Uterus (tissue), 4 donors: ENCODE measurements around the gene C2orf78. TPM values are rescaled to one million over a fixed set of nuclear protein-coding genes. Genes with fewer than 3 reads are reported as not detected.

Experiments
- DNase-seq, 2 donors: peaks; one replicate each; pipeline ENCODE4 v3.0.0-alpha.2; 2019 to 2020
- H3K27ac ChIP-seq, 2 donors: fragments of 200-600 bp; sonication (generic); 1 replicate in 1 of 2; 2 replicates in 1 of 2; pipeline ENCODE4 v1.5.1; 2016 to 2018
- H3K27me3 ChIP-seq, 2 donors: fragments of 200-600 bp; sonication (generic); one replicate each; pipeline ENCODE4 v1.5.1; 2018 to 2019; ENCODE audit warnings: control low read depth in 1 of 2
- H3K36me3 ChIP-seq, 2 donors: fragments of 200-600 bp; sonication (generic); one replicate each; pipeline ENCODE4 v1.5.1; 2019; ENCODE audit warnings: control low read depth in 1 of 2
- H3K4me1 ChIP-seq, 2 donors: fragments of 200-600 bp; sonication (generic); one replicate each; pipeline ENCODE4 v1.5.1; 2018 to 2019; ENCODE audit warnings: control low read depth in 1 of 2
- H3K4me3 ChIP-seq, 2 donors: fragments of 200-600 bp; sonication (generic); 1 replicate in 1 of 2; 2 replicates in 1 of 2; pipeline ENCODE4 v1.5.1; 2018 to 2019; ENCODE audit warnings: mild to moderate bottlenecking in 1 of 2
- H3K9me3 ChIP-seq, 2 donors: fragments of 200-600 bp; sonication (generic); one replicate each; pipeline ENCODE4 v1.5.1; 2019; ENCODE audit warnings: control low read depth in 1 of 2
- CTCF ChIP-seq, 4 experiments: fragments of 200-600 bp in 2 of 4; fragments of 450-650 bp in 2 of 4; sonication (generic) in 2 of 4; IDR thresholded peaks; one replicate each; pipeline ENCODE4 v1.5.1; 2016 to 2019; ENCODE audit warnings: antibody characterized with exemption in 4 of 4, mild to moderate bottlenecking in 2 of 4, moderate library complexity in 1 of 4
- POLR2A ChIP-seq, 2 donors: fragments of 450-650 bp; IDR thresholded peaks; one replicate each; pipeline ENCODE4 v1.6.1; 2016; ENCODE audit warnings: antibody characterized with exemption in 2 of 2, mild to moderate bottlenecking in 1 of 2, moderate library complexity in 1 of 2
- intact Hi-C: fragments of 100-400 bp; cut with DNase I; formaldehyde crosslinking; loops from one replicate; pipeline ENCODE4 v1.15.1; 2023; ENCODE audit warnings: low total_unique reads
- total RNA-seq, 4 donors: library from RNA; depleted of rRNA in 3 of 4; stranded (reverse); fragments of >200 nt in 3 of 4; gene quantifications; one replicate each; pipeline versions ENCODE4 v1.1.0 to v1.2.4, GENCODE V29; 2014 to 2023
- donor health status: DM: yes; HTN: yes; CAD: no.

The C2orf78 gene
- total RNA-seq, 4 donors from 2014 or later: not detected

DNA sequence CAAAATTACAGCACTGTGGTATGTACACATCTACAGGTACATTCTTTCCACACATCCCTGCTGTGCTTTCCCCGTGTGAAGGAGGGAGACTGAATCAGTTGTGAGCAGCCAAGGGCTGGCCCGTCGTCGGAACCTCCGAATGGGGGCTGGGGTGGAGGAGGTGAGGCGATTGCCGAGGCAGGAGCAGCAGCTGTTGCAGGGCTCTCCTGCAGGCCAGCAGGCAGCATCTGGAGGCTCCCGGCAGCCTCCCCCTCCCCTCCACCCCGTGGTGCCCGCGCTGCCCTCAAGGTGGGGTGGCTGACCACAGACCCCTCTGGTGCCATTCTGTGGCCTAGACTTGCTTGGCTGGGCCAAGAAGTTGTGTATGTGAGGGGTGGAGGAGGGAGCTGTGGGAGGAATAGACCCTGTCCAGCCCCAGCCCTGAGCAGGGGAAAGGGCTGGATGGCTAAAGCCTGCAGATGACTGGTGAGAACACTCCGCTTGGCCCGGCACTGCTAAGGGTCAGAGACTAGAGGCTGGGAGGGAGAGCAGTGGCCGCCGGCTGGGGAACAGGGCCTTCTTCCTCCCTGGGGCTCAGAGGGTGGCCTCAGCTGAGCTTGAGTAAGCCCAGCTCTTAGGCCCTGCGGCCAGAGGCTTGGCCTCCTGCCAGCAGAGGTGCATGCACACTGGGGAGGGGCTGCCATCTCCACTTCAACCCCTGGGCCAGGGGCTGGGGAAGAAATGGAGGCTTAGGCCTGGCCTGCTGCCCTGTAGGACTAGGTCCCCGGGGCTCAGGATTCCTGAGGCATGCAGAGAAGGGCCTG is 52.4 kb downstream of the C2orf78 start:
- peaks cover 6 to 14% of the 10 kb centered on the region in 2 donors for H3K4me1 ChIP-seq
- H3K27me3 ChIP-seq: no peaks in the 10 kb centered on the region
- no peaks in the 10 kb centered on the region for H3K9me3 ChIP-seq
- DNase-seq: no peak
- H3K4me3 ChIP-seq: no peak overlapping the region
- H3K36me3 ChIP-seq: no peaks in the 10 kb centered on the region
- H3K27ac ChIP-seq: peak overlapping the region; percentile 70 to 90
- TF ChIP-seq POLR2A (IDR thresholded peaks at IDR 0.05) (no peak), CTCF (IDR thresholded peaks at IDR 0.05) (no peak)
- intact Hi-C loops: no loop called here

DNA sequence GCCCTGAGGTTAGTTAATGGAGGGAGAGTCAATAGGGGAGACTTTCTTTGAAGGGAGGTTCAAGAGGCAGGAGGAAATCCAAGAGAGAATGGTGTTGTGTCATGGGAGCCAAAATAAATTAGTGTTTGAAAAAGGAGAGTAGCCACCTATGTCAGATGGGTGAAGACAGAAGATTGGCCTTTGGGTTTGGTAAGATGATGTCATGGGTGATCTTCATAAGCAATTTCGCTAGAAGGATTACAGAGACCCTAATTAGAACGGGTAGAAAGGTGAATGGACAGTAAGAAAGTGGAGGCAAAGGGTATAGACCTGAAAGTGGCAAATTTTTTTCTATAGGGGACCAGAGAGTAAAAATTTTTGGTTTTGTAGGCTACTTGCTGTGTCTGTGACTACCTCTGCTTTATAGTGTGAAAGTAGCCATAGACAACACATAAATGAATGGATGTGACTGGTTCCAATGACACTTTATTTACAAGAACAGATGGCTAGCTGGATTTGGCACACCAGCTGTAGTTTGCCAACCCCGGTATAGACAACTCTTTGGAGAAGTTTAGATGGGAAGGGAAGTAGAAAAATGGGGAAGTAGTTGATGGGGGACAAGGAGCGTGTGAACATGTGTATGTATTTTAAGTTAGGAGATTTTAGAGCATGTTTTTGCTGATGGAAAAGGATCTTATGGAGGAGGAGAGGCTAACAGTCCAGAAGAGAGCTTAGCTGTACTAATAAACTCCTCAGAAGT is 54.0 kb downstream of the C2orf78 start:
- no peak for TF ChIP-seq CTCF (IDR thresholded peaks at IDR 0.05)
- no peak for TF ChIP-seq POLR2A (IDR thresholded peaks at IDR 0.05)
- intact Hi-C loops: no loop called here
- no peaks in the 10 kb centered on the region for H3K36me3 ChIP-seq
- H3K27ac ChIP-seq: peak overlapping the region; percentile 81 to 90
- H3K9me3 ChIP-seq: no peaks in the 10 kb centered on the region
- H3K4me1 ChIP-seq: peaks cover 6 to 9% of the 10 kb centered on the region in 2 donors
- H3K4me3 ChIP-seq: no peak overlapping the region
- no peak for DNase-seq
- no peaks in the 10 kb centered on the region for H3K27me3 ChIP-seq

GRCh38 chr2:73838889-73839534 is 55.0 kb downstream of the C2orf78 start:
- no peak overlapping the region for H3K4me3 ChIP-seq
- H3K27me3 ChIP-seq: no peaks in the 10 kb centered on the region
- H3K4me1 ChIP-seq: peaks cover 6 to 9% of the 10 kb centered on the region in 2 donors
- peak overlapping the region; percentile 81 to 90 for H3K27ac ChIP-seq
- no peaks in the 10 kb centered on the region for H3K36me3 ChIP-seq
- intact Hi-C loops: no loop called here
- peak in 1 of 2 donors; percentile 41 for DNase-seq
- H3K9me3 ChIP-seq: no peaks in the 10 kb centered on the region
- TF ChIP-seq POLR2A (IDR thresholded peaks at IDR 0.05) (no peak), CTCF (IDR thresholded peaks at IDR 0.05) (no peak)

DNA sequence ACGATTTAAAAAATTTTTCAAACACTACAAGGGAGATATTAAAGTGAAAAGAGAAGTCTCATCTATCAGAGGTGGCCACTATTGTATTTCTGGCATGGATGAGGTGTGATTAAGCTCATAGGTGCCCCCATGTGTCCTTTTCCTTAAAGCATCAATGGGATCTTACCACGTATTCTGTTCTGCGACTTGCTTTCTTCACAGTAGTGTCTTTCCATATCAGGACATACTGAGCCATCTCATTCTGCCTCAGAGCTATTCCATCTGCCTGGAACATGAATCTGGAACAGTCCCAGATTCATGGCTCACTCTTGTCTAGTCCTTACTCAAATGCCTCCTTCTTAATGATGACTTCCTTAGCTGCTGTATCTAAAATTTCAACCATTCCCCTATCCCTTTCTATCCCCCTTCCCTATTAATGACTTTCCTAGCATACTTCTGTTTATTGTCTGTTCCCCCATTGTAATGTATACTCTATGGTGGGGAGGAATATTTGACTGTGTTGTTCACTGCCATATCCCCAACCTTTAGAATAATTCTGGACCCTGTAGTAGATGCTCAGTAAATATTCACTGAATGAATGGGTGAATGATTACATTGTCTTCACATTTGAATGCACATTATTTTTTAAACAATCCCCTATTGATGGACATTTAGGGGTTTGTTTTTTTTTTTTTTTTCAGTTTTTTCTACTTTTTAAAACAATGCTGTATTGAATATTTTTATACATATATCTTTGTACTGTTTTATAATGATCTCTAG is 55.8 kb downstream of the C2orf78 start:
- no peaks in the 10 kb centered on the region for H3K36me3 ChIP-seq
- H3K27me3 ChIP-seq: no peaks in the 10 kb centered on the region
- H3K4me1 ChIP-seq: peaks cover 6 to 9% of the 10 kb centered on the region in 2 donors
- TF ChIP-seq POLR2A (IDR thresholded peaks at IDR 0.05) (no peak), CTCF (IDR thresholded peaks at IDR 0.05) (no peak)
- intact Hi-C loops: no loop called here
- no peaks in the 10 kb centered on the region for H3K9me3 ChIP-seq
- no peak overlapping the region for H3K4me3 ChIP-seq
- no peak for DNase-seq
- H3K27ac ChIP-seq: peak overlapping the region; percentile 81 to 90
